ENCODE data around the gene GPR137. TPM values are rescaled to one million over a fixed set of nuclear protein-coding genes. Genes with fewer than 3 reads are reported as not detected.

GPR137 gene
- 10 to 100 TPM; 54.1 to 56.1 TPM for total RNA-seq

- ChIA-PET POLR2A (interaction anchor here (0.6 to 3.3 kb wide), 8 partner anchors 15 to 1444 kb away, joined by 3 to 20 read pairs (median 4); partner anchors contain the start of genes CATSPERZ, FERMT3, FKBP2 and TRMT112), CTCF (interaction anchor here (1.7 to 3.4 kb wide), 3 partner anchors 16 to 34 kb away, joined by 8 to 26 read pairs (median 15); partner anchors contain the start of genes CATSPERZ and PLCB3)
Observed at GRCh38 chr11:64284962-64285884, at the start of gene GPR137. Gene GPR137, plus strand, starts transcription at chr11:64285848. Its CDS starts 677 bp downstream, at chr11:64286525.

- ChIA-PET POLR2A (interaction anchor here (0.6 kb wide), 1 partner anchor 22 kb away, joined by 3 read pairs; no protein-coding TSS in a partner anchor), CTCF (interaction anchor here (0.6 kb wide), 2 partner anchors 34 to 313 kb away, joined by 3 to 5 read pairs; no protein-coding TSS in a partner anchor)
Observed at GRCh38 chr11:64237484-64237951, 48.1 kb upstream of the GPR137 start.

- CTCF ChIA-PET = interaction anchor here (0.6 to 1.5 kb wide), 2 partner anchors 30 to 313 kb away, joined by 5 read pairs; no protein-coding TSS in a partner anchor
- POLR2A ChIA-PET = no interaction called here
Observed at GRCh38 chr11:64238076-64238475, 47.6 kb upstream of the GPR137 start.

GRCh38 chr11:64238999-64239398 lies 46.6 kb upstream of the GPR137 start:
- ChIA-PET POLR2A (interaction anchor here (1.1 to 1.9 kb wide), 2 partner anchors 10 to 32 kb away, joined by 3 to 7 read pairs; partner anchors contain the start of gene FERMT3), CTCF (interaction anchor here (1.5 to 1.7 kb wide), 2 partner anchors 13 to 31 kb away, joined by 5 to 9 read pairs; partner anchors contain the start of genes NUDT22 and TRPT1)

GRCh38 chr11:64239662-64240434 lies 45.8 kb upstream of the GPR137 start:
- ChIA-PET POLR2A (interaction anchor here (1.1 to 1.9 kb wide), 2 partner anchors 11 to 33 kb away, joined by 3 to 7 read pairs; partner anchors contain the start of gene FERMT3), CTCF (interaction anchor here (1.5 to 1.7 kb wide), 2 partner anchors 13 to 32 kb away, joined by 5 to 9 read pairs; partner anchors contain the start of genes NUDT22 and TRPT1)

- POLR2A ChIA-PET = interaction anchor here (0.6 to 2.5 kb wide), 11 partner anchors 9 to 1340 kb away, joined by 3 to 20 read pairs (median 4); partner anchors contain the start of genes BAD, FERMT3, NUDT22 and TRPT1
Observed at GRCh38 chr11:64240435-64241240, 45.0 kb upstream of the GPR137 start, which contains the start of gene FKBP2. Gene FKBP2, plus strand, starts transcription at chr11:64241095. Its CDS starts 1,293 bp downstream, at chr11:64242388.

GRCh38 chr11:64241241-64241490 lies 44.5 kb upstream of the GPR137 start:
- POLR2A ChIA-PET = interaction anchor here (0.6 to 2.5 kb wide), 12 partner anchors 9 to 1340 kb away, joined by 3 to 20 read pairs (median 4); partner anchors contain the start of genes BAD, DPF2, FERMT3 and NUDT22
- CTCF ChIA-PET = interaction anchor here (0.7 to 1.1 kb wide), 4 partner anchors 9 to 63 kb away, joined by 3 to 7 read pairs (median 4); no protein-coding TSS in a partner anchor

More at GRCh38 chr11:64240435-64241240, 45.0 kb upstream of the GPR137 start, which contains the start of gene FKBP2:
- CTCF ChIA-PET = interaction anchor here (0.7 to 1.1 kb wide), 4 partner anchors 9 to 64 kb away, joined by 3 to 7 read pairs (median 4); no protein-coding TSS in a partner anchor

GRCh38 chr11:64241491-64242374 lies 43.9 kb upstream of the GPR137 start:
- ChIA-PET POLR2A (interaction anchor here (0.6 to 2.5 kb wide), 13 partner anchors 10 to 1341 kb away, joined by 3 to 20 read pairs (median 4); partner anchors contain the start of genes BAD, DPF2, FERMT3 and NUDT22), CTCF (interaction anchor here (0.7 to 1.4 kb wide), 6 partner anchors 8 to 63 kb away, joined by 3 to 7 read pairs (median 4); partner anchors contain the start of gene PLCB3)

GRCh38 chr11:64243236-64243854 lies 42.3 kb upstream of the GPR137 start:
- ChIA-PET POLR2A (interaction anchor here (0.5 to 3.0 kb wide), 6 partner anchors 13 to 116 kb away, joined by 3 to 23 read pairs (median 4); partner anchors contain the start of genes FERMT3 and RPS6KA4), CTCF (interaction anchor here (0.7 to 2.5 kb wide), 7 partner anchors 9 to 88 kb away, joined by 3 to 8 read pairs (median 3); partner anchors contain the start of genes CATSPERZ, DNAJC4 and PLCB3)

- ChIA-PET POLR2A (interaction anchor here (0.5 to 3.0 kb wide), 7 partner anchors 11 to 115 kb away, joined by 3 to 23 read pairs (median 4); partner anchors contain the start of genes FERMT3 and RPS6KA4), CTCF (interaction anchor here (1.1 to 2.5 kb wide), 3 partner anchors 14 to 60 kb away, joined by 3 to 8 read pairs (median 4); partner anchors contain the start of genes CATSPERZ and DNAJC4)
Observed at GRCh38 chr11:64244107-64244506, 41.5 kb upstream of the GPR137 start.

- ChIA-PET CTCF (interaction anchor here (0.6 to 2.9 kb wide), 7 partner anchors 27 to 65 kb away, joined by 3 to 16 read pairs (median 4); partner anchors contain the start of genes CATSPERZ and FERMT3), POLR2A (interaction anchor here (1.3 to 3.0 kb wide), 6 partner anchors 12 to 95 kb away, joined by 3 to 23 read pairs (median 8); partner anchors contain the start of genes CCDC88B, FERMT3, NUDT22 and STIP1)
Observed at GRCh38 chr11:64244966-64245365, 40.7 kb upstream of the GPR137 start.

GRCh38 chr11:64245401-64245796 lies 40.2 kb upstream of the GPR137 start:
- CTCF ChIA-PET = interaction anchor here (0.6 to 2.9 kb wide), 10 partner anchors 13 to 64 kb away, joined by 3 to 16 read pairs (median 4); partner anchors contain the start of genes CATSPERZ and FERMT3
- POLR2A ChIA-PET = interaction anchor here (0.6 to 3.0 kb wide), 8 partner anchors 12 to 95 kb away, joined by 3 to 23 read pairs (median 6); partner anchors contain the start of genes CCDC88B, FERMT3, NUDT22 and STIP1

GRCh38 chr11:64245797-64246620 lies 39.6 kb upstream of the GPR137 start:
- CTCF ChIA-PET = interaction anchor here (0.6 to 2.9 kb wide), 13 partner anchors 10 to 64 kb away, joined by 3 to 16 read pairs (median 4); partner anchors contain the start of genes CATSPERZ and FERMT3
- POLR2A ChIA-PET = interaction anchor here (0.6 to 2.7 kb wide), 12 partner anchors 13 to 94 kb away, joined by 3 to 18 read pairs (median 6); partner anchors contain the start of genes CCDC88B, ESRRA, FERMT3 and NUDT22

- CTCF ChIA-PET = interaction anchor here (0.8 to 2.9 kb wide), 9 partner anchors 9 to 62 kb away, joined by 3 to 16 read pairs (median 5); partner anchors contain the start of genes CATSPERZ and FERMT3
- POLR2A ChIA-PET = interaction anchor here (0.6 to 2.7 kb wide), 9 partner anchors 24 to 94 kb away, joined by 3 to 18 read pairs (median 6); partner anchors contain the start of genes CCDC88B, ESRRA, FERMT3 and STIP1
Observed at GRCh38 chr11:64246621-64246870, 39.1 kb upstream of the GPR137 start.
